Activated CD8-positive, alpha-beta memory T cell treated with anti-CD3 and anti-CD28 coated beads for 4 hours (primary cell): ENCODE results near the gene NDUFA1.
A peak's percentile ranks its signal among the peaks of the same experiment; 100 is the strongest.
"Not testable (repeated sequence)": the region's sequence is repeated elsewhere in the genome, so short reads cannot be mapped to it uniquely, and the experiment has no call there.

ENCODE experiments used
- DNase-seq, 2 donors: peaks; one replicate each; pipeline ENCODE4 v3.0.0-alpha.2; 2020; ENCODE audit warnings: low read depth in 2 of 2

Gene NDUFA1

DNA sequence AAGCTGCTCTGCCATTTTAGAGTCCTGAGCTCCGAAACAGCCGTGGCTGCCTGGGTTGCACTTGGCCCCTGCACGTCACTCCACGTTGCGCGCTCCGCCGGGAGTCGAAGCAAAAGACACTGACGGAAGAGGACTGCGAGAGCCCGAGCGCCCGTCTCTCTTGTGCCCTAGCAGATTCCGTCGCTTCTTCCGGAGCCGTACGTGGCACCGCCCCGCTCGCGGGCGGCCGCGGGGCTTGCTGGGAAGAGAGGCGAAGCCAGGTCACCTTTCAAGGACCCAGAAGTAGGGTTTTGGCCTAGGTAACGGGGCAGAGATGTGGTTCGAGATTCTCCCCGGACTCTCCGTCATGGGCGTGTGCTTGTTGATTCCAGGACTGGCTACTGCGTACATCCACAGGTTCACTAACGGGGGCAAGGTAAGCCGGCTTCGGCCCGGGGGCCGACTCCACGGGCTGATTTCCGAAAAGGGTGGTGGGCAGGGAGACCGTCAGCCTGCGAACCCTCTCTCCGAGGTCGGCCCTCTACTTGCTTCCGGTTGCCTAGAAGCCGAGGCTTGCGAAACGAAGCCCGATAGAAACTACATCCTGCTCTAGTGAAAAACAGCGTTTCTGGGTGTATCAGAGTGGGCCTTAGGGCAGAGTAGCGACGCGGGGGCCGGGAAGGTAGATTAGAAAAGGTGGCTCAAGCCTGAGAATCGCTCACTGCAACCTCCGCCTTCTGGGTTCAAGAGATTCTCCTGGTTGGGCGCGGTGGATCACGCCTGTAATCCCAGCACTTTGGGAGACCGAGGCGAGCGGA lies at the start of gene NDUFA1, which contains the start of gene RNF113A:
Gene NDUFA1 (plus strand): TSS at position 234 of the 797 bp plus-strand sequence. CDS start 80 bp downstream, at position 314.
Gene RNF113A (minus strand): TSS at position 135 of the 797 bp plus-strand sequence. CDS start 120 bp downstream, at position 15.
- peak; percentile 63 to 65 for DNase-seq

- not testable (repeated sequence) for DNase-seq
Measured at GRCh38 chrX:119824221-119824620, 47.4 kb upstream of the NDUFA1 start.

DNA sequence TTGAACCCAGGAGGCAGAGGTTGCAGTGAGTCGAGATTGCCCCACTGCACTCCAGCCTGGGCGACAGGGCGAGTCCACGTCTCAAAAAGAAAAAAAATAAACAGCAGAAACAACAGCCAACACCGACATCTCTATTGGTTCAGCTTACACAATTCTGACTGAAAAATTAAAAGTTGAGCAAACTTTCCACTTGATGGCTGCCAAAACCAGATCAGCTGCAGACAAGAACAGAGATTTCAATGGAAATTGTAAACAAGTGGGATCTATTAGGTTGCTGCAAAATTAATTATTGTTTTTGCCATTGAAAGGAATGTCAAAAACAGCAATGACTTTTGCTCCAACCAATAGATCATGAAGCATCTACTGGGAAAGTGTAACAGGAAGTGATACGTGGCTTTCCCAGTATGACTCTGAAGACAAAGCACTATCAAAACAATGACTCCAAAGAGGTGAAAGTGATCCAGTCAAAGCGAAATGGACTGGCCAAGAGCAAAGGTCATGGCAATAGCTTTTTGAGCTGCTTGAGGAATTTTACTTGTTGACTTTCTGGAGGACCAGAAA lies 45.2 kb upstream of the NDUFA1 start:
- DNase-seq: no peak

GRCh38 chrX:119828446-119828845 lies 43.2 kb upstream of the NDUFA1 start:
- DNase-seq: no peak

- no peak for DNase-seq
Measured at GRCh38 chrX:119833905-119834304, 37.7 kb upstream of the NDUFA1 start.

GRCh38 chrX:119852382-119853353 lies 19.0 kb upstream of the NDUFA1 start, which contains the start of gene UPF3B:
Gene UPF3B, minus strand, starts transcription at chrX:119852963. Its CDS starts 35 bp downstream, at chrX:119852928.
- peak; percentile 78 to 92 for DNase-seq

GRCh38 chrX:119853444-119853843 lies 18.2 kb upstream of the NDUFA1 start:
- DNase-seq: no peak

GRCh38 chrX:119870626-119871131 lies 953 bp upstream of the NDUFA1 start:
- no peak for DNase-seq

- DNase-seq: no peak
Measured at GRCh38 chrX:119871245-119871598, 410 bp upstream of the NDUFA1 start.

GRCh38 chrX:119878740-119879139 lies 7.1 kb downstream of the NDUFA1 start:
- DNase-seq: no peak

- DNase-seq: no peak
Measured at GRCh38 chrX:119880076-119880475, 8.4 kb downstream of the NDUFA1 start.

DNA sequence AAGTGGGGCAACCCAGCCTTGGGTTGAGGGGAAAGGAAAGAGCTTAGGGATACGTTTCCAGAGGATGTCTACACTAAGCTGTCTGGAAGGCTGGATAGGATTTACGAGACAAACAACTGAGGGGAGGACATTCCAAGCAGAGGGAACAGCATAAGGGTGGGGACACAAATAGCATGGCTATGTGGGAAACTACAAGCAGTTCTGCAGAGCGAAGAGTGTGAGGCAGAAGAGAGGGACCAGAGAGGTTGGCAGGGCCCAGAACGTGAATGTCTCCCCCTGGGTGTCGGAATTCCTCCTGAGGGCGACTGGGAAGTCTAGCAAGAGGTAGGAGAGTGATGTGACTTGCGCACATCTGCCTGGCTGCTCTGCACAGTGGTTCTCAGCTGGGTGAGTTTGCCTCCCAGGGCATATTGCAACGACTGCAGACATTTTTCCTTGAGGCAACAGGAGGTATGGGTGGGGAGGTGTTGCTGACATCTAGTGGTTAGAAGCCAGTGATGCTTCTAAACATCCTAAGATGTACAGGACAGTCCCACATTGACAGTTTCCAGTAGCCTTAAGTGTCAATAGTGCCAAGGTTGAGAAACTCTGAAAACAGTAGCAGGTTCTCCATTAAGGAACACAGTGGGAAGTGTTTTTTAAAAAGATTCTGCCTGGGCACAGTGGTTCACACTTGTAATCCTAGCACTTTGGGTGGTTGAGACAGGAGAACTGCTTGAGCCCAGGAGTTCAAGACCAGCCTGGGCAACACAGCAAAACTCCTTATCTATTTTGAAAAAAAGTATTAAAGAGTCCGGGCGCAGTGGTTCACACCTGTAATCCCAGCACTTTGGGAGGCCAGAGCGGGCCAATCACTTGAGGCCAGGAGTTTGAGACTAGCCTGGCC lies 9.2 kb downstream of the NDUFA1 start:
- no peak for DNase-seq

- no peak for DNase-seq
Measured at GRCh38 chrX:119885554-119886428, 14.2 kb downstream of the NDUFA1 start.

DNA sequence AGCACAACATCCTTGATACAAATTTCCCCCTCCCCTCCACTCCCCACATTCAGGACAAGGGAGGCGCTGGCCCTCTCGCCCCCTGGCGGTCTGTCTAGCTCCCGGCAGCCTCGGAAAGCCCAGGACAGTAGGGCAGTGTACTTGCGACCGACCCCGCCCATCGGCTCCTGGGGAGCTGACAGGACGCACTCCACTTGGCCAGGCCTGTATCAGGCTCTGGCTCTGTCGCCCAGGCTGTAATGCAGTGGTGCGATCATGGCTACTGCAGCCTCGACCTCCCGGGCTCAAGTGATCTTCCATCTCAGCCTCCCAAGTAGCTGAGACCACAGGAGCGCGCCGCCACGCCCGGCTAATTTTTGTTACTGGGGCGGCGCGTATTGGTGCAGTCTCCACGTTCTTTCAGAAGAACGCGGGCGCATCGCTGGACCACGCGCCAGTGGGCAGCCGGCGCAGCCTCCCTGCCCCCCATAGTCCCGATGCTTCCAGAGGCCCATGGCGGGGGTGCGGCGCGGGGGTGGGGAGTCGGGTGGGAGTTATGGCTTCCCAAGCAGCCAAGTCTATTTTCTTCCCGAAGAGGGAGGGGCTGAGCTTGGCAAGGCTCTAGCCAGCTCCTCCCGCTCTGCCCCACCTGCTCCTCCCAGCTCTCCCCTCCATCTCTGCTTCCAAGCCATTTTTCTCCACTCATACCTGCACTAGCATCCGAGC lies 16.2 kb downstream of the NDUFA1 start:
- no peak for DNase-seq

DNA sequence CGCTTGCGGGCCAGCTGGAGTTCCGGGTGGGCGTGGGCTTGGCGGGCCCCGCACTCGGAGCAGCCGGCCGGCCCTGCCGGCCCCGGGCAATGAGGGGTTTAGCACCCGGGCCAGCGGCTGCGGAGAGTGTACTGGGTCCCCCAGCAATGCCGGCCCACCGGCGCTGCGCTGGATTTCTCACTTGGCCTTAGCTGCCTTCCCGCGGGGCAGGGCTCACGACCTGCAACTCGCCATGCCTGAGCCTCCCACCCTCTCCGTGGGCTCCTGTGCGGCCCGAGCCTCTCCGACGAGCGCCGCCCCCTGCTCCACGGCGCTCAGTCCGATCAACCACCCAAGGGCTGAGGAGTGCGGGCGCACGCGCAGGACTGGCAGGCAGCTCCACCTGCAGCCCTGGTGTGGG lies 19.0 kb downstream of the NDUFA1 start:
- DNase-seq: not testable (repeated sequence)

DNA sequence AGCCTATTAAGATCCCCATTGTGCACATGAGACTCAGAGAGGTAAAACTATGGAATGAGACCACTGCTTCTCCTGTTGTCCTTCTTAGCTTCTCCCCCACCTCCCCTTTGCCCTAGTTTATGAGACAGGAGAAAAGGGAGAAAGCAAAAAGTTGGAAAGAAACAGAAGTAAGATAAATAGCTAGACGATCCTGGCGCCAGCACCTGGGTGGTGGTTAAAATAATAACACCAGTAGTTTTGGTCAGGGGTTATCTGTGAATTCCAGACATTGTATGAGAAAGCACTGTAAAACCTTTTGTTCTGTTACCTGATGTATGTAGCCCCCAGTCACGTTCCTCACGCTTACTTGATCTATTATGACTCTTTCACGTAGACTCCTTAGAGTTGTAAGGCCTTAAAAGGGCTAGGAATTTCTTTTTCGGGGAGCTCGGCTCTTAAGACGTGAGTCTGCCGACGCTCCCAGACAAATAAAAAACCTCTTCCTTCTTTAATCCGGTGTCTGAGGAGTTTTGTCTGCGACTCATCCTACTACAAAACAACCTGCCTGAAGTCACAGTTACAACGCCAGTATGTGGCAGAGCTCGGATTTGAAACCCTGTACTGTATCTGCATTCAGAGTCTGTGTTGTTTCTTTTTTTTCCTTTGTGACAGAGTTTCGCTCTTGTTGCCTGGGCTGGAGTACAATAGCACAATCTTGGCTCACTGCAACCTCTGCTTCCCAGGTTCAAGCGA lies 20.5 kb downstream of the NDUFA1 start:
- not testable (repeated sequence) for DNase-seq

DNA sequence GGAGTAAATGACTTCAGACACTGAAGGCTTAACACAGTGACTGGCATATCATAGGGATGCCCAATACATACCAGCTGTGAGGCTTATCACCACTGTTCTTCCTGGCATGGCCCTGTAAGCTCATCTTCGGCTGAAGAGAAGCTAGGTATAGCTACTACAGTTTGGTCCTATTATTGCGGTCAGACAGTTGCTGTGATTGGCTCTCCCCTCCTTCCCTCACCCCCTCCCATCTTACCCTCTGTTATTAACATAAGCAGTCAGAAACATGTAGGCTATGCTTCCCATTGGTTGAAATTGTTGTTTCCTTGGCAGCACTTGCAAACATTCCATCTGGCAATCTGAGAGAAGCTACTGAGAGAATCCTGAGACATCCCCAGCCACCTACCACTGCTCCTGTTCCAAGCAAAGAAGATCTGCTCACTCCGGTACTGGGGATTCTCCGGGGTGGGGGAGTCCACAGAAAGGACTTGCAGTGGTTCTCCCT lies 24.3 kb downstream of the NDUFA1 start, which contains the start of gene AKAP14:
Gene AKAP14 (plus strand): TSS at position 51 of the 484 bp plus-strand sequence. CDS start 7,331 bp downstream, outside the sequence.
- no peak for DNase-seq

DNA sequence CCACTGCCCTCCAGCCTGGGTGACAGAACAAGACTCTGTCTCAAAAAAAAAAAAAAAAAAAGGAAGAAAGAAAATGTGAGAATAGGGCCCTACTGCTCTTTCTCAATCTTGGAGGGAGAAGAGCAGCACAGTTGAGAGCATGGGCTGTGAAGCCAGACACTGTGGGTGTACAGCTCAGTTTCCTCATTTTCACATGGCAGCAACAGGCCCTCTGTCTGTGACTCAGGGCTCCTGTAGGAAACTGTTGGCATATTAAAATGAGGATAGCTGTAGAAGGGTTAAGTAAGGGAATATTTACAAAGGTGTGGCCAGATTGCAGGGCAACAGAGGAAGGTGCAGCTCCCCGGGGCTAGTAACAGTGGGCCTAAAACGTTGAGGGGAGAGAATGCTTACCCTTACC lies 27.5 kb downstream of the NDUFA1 start:
- DNase-seq: no peak
